ENCODE measurements around the gene ABTB2. TPM values are rescaled to one million over a fixed set of nuclear protein-coding genes. Genes with fewer than 3 reads are reported as not detected.

ABTB2 gene
- total RNA-seq, 2 experiments from 2014 or later: 1.2 TPM

GRCh38 chr11:34140149-34140548 lies 217.7 kb downstream of the ABTB2 start:
- ChIA-PET POLR2A (no interaction called here), CTCF (interaction anchor here (0.6 to 1.5 kb wide), 3 partner anchors 14 to 303 kb away, joined by 3 to 7 read pairs (median 3); no protein-coding TSS in a partner anchor)
- Mint-ChIP-seq H3K36me3 (ENCODE audit: low read depth) (peaks cover 79% of the 10 kb centered on the region), H3K27ac (no peak overlapping the region), H3K27me3 (no peaks in the 10 kb centered on the region), H3K9me3 (ENCODE audit: low read depth) (no peaks in the 10 kb centered on the region), H3K4me3 (no peak overlapping the region), H3K4me1 (peaks cover 5% of the 10 kb centered on the region)
- ATAC-seq (no peak), DNase-seq (no peak)
- intact Hi-C loops (cut with DNase I, micrococcal nuclease): no loop called here

- Mint-ChIP-seq H3K36me3 (ENCODE audit: low read depth) (peaks cover 78% of the 10 kb centered on the region), H3K4me1 (peaks cover 13% of the 10 kb centered on the region), H3K27me3 (no peaks in the 10 kb centered on the region), H3K27ac (no peak overlapping the region), H3K9me3 (ENCODE audit: low read depth) (no peaks in the 10 kb centered on the region), H3K4me3 (no peak overlapping the region)
- ChIA-PET CTCF (no interaction called here), POLR2A (no interaction called here)
- intact Hi-C loops (cut with DNase I, micrococcal nuclease): no loop called here
- ATAC-seq (no peak), DNase-seq (no peak)
Measured at GRCh38 chr11:34139346-34139745, 218.5 kb downstream of the ABTB2 start.

GRCh38 chr11:34136420-34136819 lies 221.4 kb downstream of the ABTB2 start:
- no peaks in the 10 kb centered on the region for H3K27me3 Mint-ChIP-seq
- H3K4me1 Mint-ChIP-seq: peaks cover 17% of the 10 kb centered on the region
- no peak for ATAC-seq
- peaks cover 81% of the 10 kb centered on the region for H3K36me3 Mint-ChIP-seq (ENCODE audit: low read depth)
- ChIA-PET POLR2A (no interaction called here), CTCF (interaction anchor here (1.5 kb wide), 1 partner anchor 28 kb away, joined by 4 read pairs; no protein-coding TSS in a partner anchor)
- H3K27ac Mint-ChIP-seq: no peak overlapping the region
- H3K4me3 Mint-ChIP-seq: no peak overlapping the region
- DNase-seq: no peak
- intact Hi-C loops (cut with DNase I, micrococcal nuclease): no loop called here
- H3K9me3 Mint-ChIP-seq (ENCODE audit: low read depth): no peaks in the 10 kb centered on the region

GRCh38 chr11:34135439-34135838 lies 222.4 kb downstream of the ABTB2 start:
- H3K4me1 Mint-ChIP-seq: peaks cover 17% of the 10 kb centered on the region
- H3K27ac Mint-ChIP-seq: peak overlapping the region; percentile 67
- no peak overlapping the region for H3K4me3 Mint-ChIP-seq
- ATAC-seq (peak; percentile 85), DNase-seq (no peak)
- ChIA-PET POLR2A (interaction anchor here (0.6 kb wide), 1 partner anchor 242 kb away, joined by 4 read pairs; no protein-coding TSS in a partner anchor), CTCF (interaction anchor here (0.7 to 1.5 kb wide), 5 partner anchors 8 to 378 kb away, joined by 3 to 4 read pairs (median 3); partner anchors contain the start of gene ELF5)
- peaks cover 77% of the 10 kb centered on the region for H3K36me3 Mint-ChIP-seq (ENCODE audit: low read depth)
- H3K9me3 Mint-ChIP-seq (ENCODE audit: low read depth): no peaks in the 10 kb centered on the region
- intact Hi-C loops (cut with DNase I, micrococcal nuclease): no loop called here
- no peaks in the 10 kb centered on the region for H3K27me3 Mint-ChIP-seq

GRCh38 chr11:34134765-34135164 lies 223.0 kb downstream of the ABTB2 start:
- Mint-ChIP-seq H3K27me3 (no peaks in the 10 kb centered on the region), H3K4me1 (peaks cover 17% of the 10 kb centered on the region), H3K36me3 (ENCODE audit: low read depth) (peaks cover 76% of the 10 kb centered on the region), H3K4me3 (no peak overlapping the region), H3K27ac (no peak overlapping the region), H3K9me3 (ENCODE audit: low read depth) (no peaks in the 10 kb centered on the region)
- ATAC-seq: peak; percentile 47
- no peak for DNase-seq
- ChIA-PET POLR2A (interaction anchor here (0.6 kb wide), 1 partner anchor 212 kb away, joined by 3 read pairs; no protein-coding TSS in a partner anchor), CTCF (interaction anchor here (1.2 kb wide), 1 partner anchor 379 kb away, joined by 4 read pairs; the partner anchor contains the start of gene ELF5)
- intact Hi-C loops (cut with DNase I, micrococcal nuclease): no loop called here

GRCh38 chr11:34132261-34132965 lies 225.4 kb downstream of the ABTB2 start:
- ChIA-PET CTCF (interaction anchor here (0.6 to 1.4 kb wide), 5 partner anchors 10 to 336 kb away, joined by 3 to 5 read pairs (median 4); no protein-coding TSS in a partner anchor), POLR2A (no interaction called here)
- H3K9me3 Mint-ChIP-seq (ENCODE audit: low read depth): no peaks in the 10 kb centered on the region
- H3K27ac Mint-ChIP-seq: no peak overlapping the region
- no peak overlapping the region for H3K4me3 Mint-ChIP-seq
- intact Hi-C loops (cut with DNase I, micrococcal nuclease): no loop called here
- ATAC-seq (no peak), DNase-seq (no peak)
- H3K36me3 Mint-ChIP-seq (ENCODE audit: low read depth): peaks cover 68% of the 10 kb centered on the region
- H3K27me3 Mint-ChIP-seq: no peaks in the 10 kb centered on the region
- peaks cover 17% of the 10 kb centered on the region for H3K4me1 Mint-ChIP-seq

- DNase-seq (no peak), ATAC-seq (no peak)
- ChIA-PET POLR2A (no interaction called here), CTCF (no interaction called here)
- Mint-ChIP-seq H3K27ac (no peak overlapping the region), H3K4me3 (no peak overlapping the region), H3K36me3 (ENCODE audit: low read depth) (peaks cover 66% of the 10 kb centered on the region), H3K27me3 (no peaks in the 10 kb centered on the region), H3K4me1 (no peaks in the 10 kb centered on the region), H3K9me3 (ENCODE audit: low read depth) (no peaks in the 10 kb centered on the region)
- intact Hi-C loops (cut with DNase I, micrococcal nuclease): no loop called here
Measured at GRCh38 chr11:34128824-34129223, 229.0 kb downstream of the ABTB2 start.

GRCh38 chr11:34126959-34127848 lies 230.6 kb downstream of the ABTB2 start:
- no peak overlapping the region for H3K27ac Mint-ChIP-seq
- intact Hi-C loops (cut with DNase I, micrococcal nuclease): no loop called here
- DNase-seq (no peak), ATAC-seq (no peak)
- H3K27me3 Mint-ChIP-seq: no peaks in the 10 kb centered on the region
- ChIA-PET CTCF (interaction anchor here (0.6 to 1.3 kb wide), 4 partner anchors 14 to 193 kb away, joined by 3 to 7 read pairs (median 4); no protein-coding TSS in a partner anchor), POLR2A (no interaction called here)
- no peak overlapping the region for H3K4me3 Mint-ChIP-seq
- no peaks in the 10 kb centered on the region for H3K9me3 Mint-ChIP-seq (ENCODE audit: low read depth)
- peaks cover 64% of the 10 kb centered on the region for H3K36me3 Mint-ChIP-seq (ENCODE audit: low read depth)
- H3K4me1 Mint-ChIP-seq: no peaks in the 10 kb centered on the region

GRCh38 chr11:34124885-34125668 lies 232.7 kb downstream of the ABTB2 start:
- peaks cover 67% of the 10 kb centered on the region for H3K36me3 Mint-ChIP-seq (ENCODE audit: low read depth)
- H3K4me3 Mint-ChIP-seq: no peak overlapping the region
- intact Hi-C loops (cut with DNase I, micrococcal nuclease): no loop called here
- DNase-seq (no peak), ATAC-seq (no peak)
- ChIA-PET CTCF (no interaction called here), POLR2A (no interaction called here)
- H3K27ac Mint-ChIP-seq: no peak overlapping the region
- no peaks in the 10 kb centered on the region for H3K4me1 Mint-ChIP-seq
- H3K9me3 Mint-ChIP-seq (ENCODE audit: low read depth): no peaks in the 10 kb centered on the region
- H3K27me3 Mint-ChIP-seq: no peaks in the 10 kb centered on the region

- no peak for DNase-seq
- ChIA-PET CTCF (no interaction called here), POLR2A (no interaction called here)
- no peak overlapping the region for H3K27ac Mint-ChIP-seq
- no peaks in the 10 kb centered on the region for H3K4me1 Mint-ChIP-seq
- H3K36me3 Mint-ChIP-seq (ENCODE audit: low read depth): peaks cover 73% of the 10 kb centered on the region
- ATAC-seq: no peak
- H3K27me3 Mint-ChIP-seq: no peaks in the 10 kb centered on the region
- intact Hi-C loops (cut with DNase I, micrococcal nuclease): no loop called here
- no peak overlapping the region for H3K4me3 Mint-ChIP-seq
- no peaks in the 10 kb centered on the region for H3K9me3 Mint-ChIP-seq (ENCODE audit: low read depth)
Measured at GRCh38 chr11:34120651-34121050, 237.2 kb downstream of the ABTB2 start.

GRCh38 chr11:34114471-34114870 lies 243.3 kb downstream of the ABTB2 start:
- Mint-ChIP-seq H3K9me3 (ENCODE audit: low read depth) (no peaks in the 10 kb centered on the region), H3K4me1 (peaks cover 5% of the 10 kb centered on the region), H3K36me3 (ENCODE audit: low read depth) (peaks cover 72% of the 10 kb centered on the region), H3K27ac (peak overlapping the region; percentile 26), H3K27me3 (no peaks in the 10 kb centered on the region), H3K4me3 (no peak overlapping the region)
- POLR2A ChIA-PET: no interaction called here
- CTCF ChIA-PET: interaction anchor here (0.6 to 1.5 kb wide), 2 partner anchors 14 to 119 kb away, joined by 3 to 6 read pairs; no protein-coding TSS in a partner anchor
- DNase-seq (no peak), ATAC-seq (no peak)
- intact Hi-C loops (cut with DNase I, micrococcal nuclease): no loop called here
